A549 (cell line): ENCODE data around the gene ENPP3. TPM values are rescaled to one million over a fixed set of nuclear protein-coding genes. Genes with fewer than 3 reads are reported as not detected.

Experiments
- ATAC-seq, 2 experiments: fragments of 200-7000 bp in 1 of 2; fragments of >200 bp in 1 of 2; cut with Nextera tagmentation in 1 of 2; cut with Tn5 transposase in 1 of 2; 3 replicates each; pipeline versions ENCODE4 v1.8.0 to v1.9.1; 2018 to 2020; ENCODE audit warnings: mild to moderate bottlenecking in 1 of 2, moderate library complexity in 1 of 2
- CTCF ChIA-PET: fragments of 300-600 bp; sonication (Branson Sonifier 250); formaldehyde crosslinking; extraction: SDS; loops from one replicate; lab custom pipeline; 2021; ENCODE audit warnings: antibody characterized with exemption, inconsistent platforms; lab: Yijun Ruan, JAX
- POLR2A ChIA-PET: fragments of 350-600 bp; formaldehyde crosslinking; extraction: SDS; loops from one replicate; lab custom pipeline; 2021; ENCODE audit warnings: antibody characterized with exemption, inconsistent platforms; lab: Yijun Ruan, JAX
- DNase-seq, 2 experiments: peaks; one replicate each; pipeline versions ENCODE4 v3.0.0 to v3.0.0-alpha.2; 2011 to 2016; ENCODE audit warnings: low read depth in 1 of 2, low spot score in 1 of 2
- FAIRE-seq: peaks from 2 replicates; lab custom pipeline; 2011; peaks lifted over from hg19 to GRCh38; lab: Jason Lieb, UNC
- H3K27ac ChIP-seq, 2 experiments: fragments of >200 bp; sonication (Bioruptor Twin); formaldehyde crosslinking; 3 replicates each; pipeline ENCODE4 v1.5.1; 2016 to 2017
- H3K4me1 ChIP-seq: fragments of >200 bp; sonication (Bioruptor Twin); formaldehyde crosslinking; 3 replicates; pipeline ENCODE4 v1.6.1; 2016
- H3K4me2 ChIP-seq: fragments of >200 bp; sonication (Bioruptor Twin); formaldehyde crosslinking; 3 replicates; pipeline ENCODE4 v1.6.1; 2016
- H3K4me3 ChIP-seq: fragments of >200 bp; sonication (Bioruptor Twin); formaldehyde crosslinking; 3 replicates; pipeline ENCODE4 v1.5.1; 2016
- H3K9me3 ChIP-seq: fragments of >200 bp; sonication (Bioruptor Twin); formaldehyde crosslinking; 3 replicates; pipeline ENCODE4 v1.6.1; 2016
- BCL3 ChIP-seq: fragments of >200 bp; sonication (Bioruptor Twin); formaldehyde crosslinking; IDR thresholded peaks from 3 replicates; pipeline ENCODE4 v1.6.1; 2016
- CEBPB ChIP-seq, 2 experiments: fragments of >200 bp in 1 of 2; sonication (Bioruptor Twin) in 1 of 2; formaldehyde crosslinking in 1 of 2; IDR thresholded peaks; 2 replicates each; pipeline ENCODE4 v1.6.1; 2012 to 2016
- CHD2 ChIP-seq: fragments of 150-350 bp; IDR thresholded peaks from 2 replicates; pipeline ENCODE4 v1.6.1; 2014; ENCODE audit warnings: low read length; ENCODE audit not compliant: partially characterized antibody
- EHF ChIP-seq: fragments of 250-450 bp; sonication (Bioruptor Pico); IDR thresholded peaks from 2 replicates; pipeline ENCODE4 v1.5.0; 2020; ENCODE audit warnings: mild to moderate bottlenecking
- ESRRA ChIP-seq: fragments of 150-350 bp; IDR thresholded peaks from 2 replicates; pipeline ENCODE4 v1.6.1; 2014; ENCODE audit warnings: mild to moderate bottlenecking, low read length, borderline replicate concordance
- FOSL2 ChIP-seq, 2 experiments: fragments of 450-650 bp in 1 of 2; fragments of >200 bp in 1 of 2; sonication (Bioruptor Twin) in 1 of 2; formaldehyde crosslinking; IDR thresholded peaks; 2 replicates each; pipeline versions ENCODE4 v1.5.0 to v1.6.1; 2016 to 2020; ENCODE audit warnings: mild to moderate bottlenecking in 1 of 2, moderate library complexity in 1 of 2
- FOXS1 ChIP-seq: fragments of 250-450 bp; sonication (Bioruptor Pico); IDR thresholded peaks from 2 replicates; pipeline ENCODE4 v1.5.0; 2020; ENCODE audit warnings: mild to moderate bottlenecking, moderate library complexity
- HDAC2 ChIP-seq: fragments of 200-600 bp; sonication (generic); IDR thresholded peaks from 2 replicates; pipeline ENCODE4 v1.6.1; 2016
- HES2 ChIP-seq: fragments of >200 bp; sonication (Bioruptor Twin); formaldehyde crosslinking; IDR thresholded peaks from 2 replicates; pipeline ENCODE4 v1.6.1; 2016
- HOXA7 ChIP-seq: fragments of 250-450 bp; sonication (Bioruptor Pico); IDR thresholded peaks from 2 replicates; pipeline ENCODE4 v1.5.0; 2020; ENCODE audit warnings: mild to moderate bottlenecking, moderate library complexity
- JUN ChIP-seq, 2 experiments: fragments of >200 bp; sonication (Bioruptor Twin); formaldehyde crosslinking; IDR thresholded peaks; 2 replicates in 1 of 2; 3 replicates in 1 of 2; pipeline ENCODE4 v1.6.1; 2016 to 2017
- MAZ ChIP-seq: fragments of 150-350 bp; IDR thresholded peaks from 2 replicates; pipeline ENCODE4 v1.6.1; 2014; ENCODE audit warnings: antibody characterized with exemption, low read depth, low read length, borderline replicate concordance
- MYC ChIP-seq: IDR thresholded peaks from 2 replicates; pipeline ENCODE4 v1.6.1; 2012; ENCODE audit warnings: mild to moderate bottlenecking, inconsistent platforms, low read length, improper control_type of control experiment, borderline replicate concordance
- NFE2L2 ChIP-seq: fragments of 150-350 bp; conservative IDR thresholded peaks from 2 replicates; pipeline ENCODE4 v1.6.1; 2014; ENCODE audit warnings: low read length
- NPAS2 ChIP-seq: fragments of 250-450 bp; sonication (Bioruptor Pico); IDR thresholded peaks from 2 replicates; pipeline ENCODE4 v1.8.0; 2022; ENCODE audit warnings: mild to moderate bottlenecking, moderate library complexity, borderline replicate concordance
- NR3C1 ChIP-seq: fragments of >200 bp; sonication (Bioruptor Twin); formaldehyde crosslinking; IDR thresholded peaks from 3 replicates; pipeline ENCODE4 v1.6.1; 2017
- PHF8 ChIP-seq: fragments of 200-600 bp; sonication (generic); IDR thresholded peaks from 2 replicates; pipeline ENCODE4 v1.6.1; 2016; ENCODE audit warnings: low read depth, mild to moderate bottlenecking, antibody characterized with exemption, moderate library complexity, borderline replicate concordance
- REST ChIP-seq: fragments of 200-600 bp; sonication (generic); IDR thresholded peaks from 2 replicates; pipeline ENCODE4 v1.6.1; 2016; ENCODE audit warnings: antibody characterized with exemption, mild to moderate bottlenecking, moderate library complexity
- SMC3 ChIP-seq: fragments of >200 bp; sonication (Bioruptor Twin); formaldehyde crosslinking; IDR thresholded peaks from 3 replicates; pipeline ENCODE4 v1.6.1; 2018; ENCODE audit warnings: inconsistent platforms
- TP53 ChIP-seq: fragments of 250-450 bp; sonication (Bioruptor Pico); IDR thresholded peaks from 2 replicates; pipeline ENCODE4 v1.5.0; 2021; ENCODE audit warnings: mild to moderate bottlenecking, moderate library complexity
- WGBS: methylation state at CpG from one replicate; pipeline ENCODE4 v1.1.6; 2017; ENCODE audit errors: missing lambda C conversion rate; 5-methylcytosine and 5-hydroxymethylcytosine counted together
- polyA plus RNA-seq, 4 experiments: library from polyadenylated mRNA; depleted of rRNA in 3 of 4; stranded (reverse); fragments of >200 nt; fragmentation: RNase III in 1 of 4; extraction: RNeasy Plus Mini Kit Qiagen cat#74134 plus additional on column Dnase treatment in 1 of 4; gene quantifications; 2 replicates in 3 of 4; 3 replicates in 1 of 4; pipeline ENCODE4 v1.2.3, GENCODE V29; 2011 to 2017
- TF ChIP-seq, protein P1 (sequence below): fragments of 250-450 bp; sonication (Bioruptor Pico); IDR thresholded peaks from 2 replicates; pipeline ENCODE4 v1.5.0; 2021; ENCODE audit warnings: mild to moderate bottlenecking, moderate library complexity, borderline replicate concordance
- TF ChIP-seq, protein P2 (sequence below): fragments of 450-650 bp; IDR thresholded peaks from 2 replicates; pipeline ENCODE4 v1.6.1; 2014; ENCODE audit warnings: antibody characterized with exemption
- TF ChIP-seq, protein P3 (sequence below): fragments of 150-350 bp; IDR thresholded peaks from 2 replicates; pipeline ENCODE4 v1.6.1; 2014; ENCODE audit warnings: low read depth, mild to moderate bottlenecking, low read length

ENPP3 gene
- polyA plus RNA-seq, 2 of the 4 experiments (the other 2 are of a cell fraction): not detected

GRCh38 chr6:131727467-131727866 is 90.4 kb downstream of the ENPP3 start:
- Histone ChIP-seq H3K9me3 (no peaks in the 10 kb centered on the region), H3K27ac (no peak overlapping the region), H3K4me1 (no peaks in the 10 kb centered on the region), H3K4me3 (no peak overlapping the region), H3K4me2 (no peak overlapping the region)
- ChIA-PET POLR2A (no interaction called here), CTCF (interaction anchor here (1.0 kb wide), 1 partner anchor 182 kb away, joined by 3 read pairs; no protein-coding TSS in a partner anchor)
- WGBS: 73% methylated on average over 5 of the region's 5 CpGs
- DNase-seq (no peak), ATAC-seq (no peak), FAIRE-seq (no peak)
- TF ChIP-seq PHF8: no peak
- TF ChIP-seq CEBPB (IDR thresholded peaks at IDR 0.05): no peak
- TF ChIP-seq JUN (IDR thresholded peaks at IDR 0.05): no peak
- TF ChIP-seq MYC: no peak
- no peak for TF ChIP-seq ESRRA
- TF ChIP-seq, protein P1, sequence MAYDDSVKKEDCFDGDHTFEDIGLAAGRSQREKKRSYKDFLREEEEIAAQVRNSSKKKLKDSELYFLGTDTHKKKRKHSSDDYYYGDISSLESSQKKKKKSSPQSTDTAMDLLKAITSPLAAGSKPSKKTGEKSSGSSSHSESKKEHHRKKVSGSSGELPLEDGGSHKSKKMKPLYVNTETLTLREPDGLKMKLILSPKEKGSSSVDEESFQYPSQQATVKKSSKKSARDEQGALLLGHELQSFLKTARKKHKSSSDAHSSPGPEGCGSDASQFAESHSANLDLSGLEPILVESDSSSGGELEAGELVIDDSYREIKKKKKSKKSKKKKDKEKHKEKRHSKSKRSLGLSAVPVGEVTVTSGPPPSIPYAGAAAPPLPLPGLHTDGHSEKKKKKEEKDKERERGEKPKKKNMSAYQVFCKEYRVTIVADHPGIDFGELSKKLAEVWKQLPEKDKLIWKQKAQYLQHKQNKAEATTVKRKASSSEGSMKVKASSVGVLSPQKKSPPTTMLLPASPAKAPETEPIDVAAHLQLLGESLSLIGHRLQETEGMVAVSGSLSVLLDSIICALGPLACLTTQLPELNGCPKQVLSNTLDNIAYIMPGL (CRISPR knock-in tag): no peak
- no peak for TF ChIP-seq EHF (CRISPR knock-in tag)
- no peak for TF ChIP-seq REST
- no peak for TF ChIP-seq FOSL2 (IDR thresholded peaks at IDR 0.05)
- no peak for TF ChIP-seq FOSL2 (CRISPR knock-in tag; IDR thresholded peaks at IDR 0.05)
- TF ChIP-seq, protein P2, sequence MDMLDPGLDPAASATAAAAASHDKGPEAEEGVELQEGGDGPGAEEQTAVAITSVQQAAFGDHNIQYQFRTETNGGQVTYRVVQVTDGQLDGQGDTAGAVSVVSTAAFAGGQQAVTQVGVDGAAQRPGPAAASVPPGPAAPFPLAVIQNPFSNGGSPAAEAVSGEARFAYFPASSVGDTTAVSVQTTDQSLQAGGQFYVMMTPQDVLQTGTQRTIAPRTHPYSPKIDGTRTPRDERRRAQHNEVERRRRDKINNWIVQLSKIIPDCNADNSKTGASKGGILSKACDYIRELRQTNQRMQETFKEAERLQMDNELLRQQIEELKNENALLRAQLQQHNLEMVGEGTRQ: no peak
- no peak for TF ChIP-seq MAZ
- no peak for TF ChIP-seq BCL3
- no peak for TF ChIP-seq TP53 (CRISPR knock-in tag)
- TF ChIP-seq NPAS2 (CRISPR knock-in tag): no peak
- TF ChIP-seq HOXA7 (CRISPR knock-in tag): no peak
- TF ChIP-seq HDAC2: no peak

DNA sequence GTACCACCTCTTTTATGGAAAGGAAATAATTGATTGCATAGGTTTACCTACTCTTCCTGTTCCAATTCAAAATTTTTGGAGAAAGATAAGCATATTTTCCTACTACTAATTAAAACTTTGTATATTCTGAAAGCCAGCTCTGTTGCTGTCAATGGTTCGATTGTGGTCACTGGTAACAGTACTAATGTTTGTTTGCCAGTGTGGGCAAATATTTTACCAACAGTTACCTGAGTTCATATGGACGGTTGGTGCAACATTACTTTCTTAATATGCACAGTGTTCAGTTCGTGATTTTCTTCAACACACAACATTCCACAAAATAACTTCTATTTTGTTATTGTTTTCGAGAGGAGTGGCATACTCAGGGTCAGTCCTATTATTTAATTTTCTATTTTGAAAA is 90.8 kb downstream of the ENPP3 start:
- Histone ChIP-seq H3K27ac (no peak overlapping the region), H3K4me1 (no peaks in the 10 kb centered on the region), H3K4me2 (no peak overlapping the region), H3K4me3 (no peak overlapping the region), H3K9me3 (no peaks in the 10 kb centered on the region)
- 22% methylated on average over 4 of the region's 4 CpGs for WGBS
- ChIA-PET POLR2A (no interaction called here), CTCF (interaction anchor here (1.0 kb wide), 1 partner anchor 182 kb away, joined by 3 read pairs; no protein-coding TSS in a partner anchor)
- ATAC-seq (no peak), DNase-seq (no peak), FAIRE-seq (no peak)
- no peak for TF ChIP-seq SMC3
- TF ChIP-seq FOXS1 (CRISPR knock-in tag): no peak
- no peak for TF ChIP-seq NFE2L2
- TF ChIP-seq MAZ: no peak
- no peak for TF ChIP-seq FOSL2 (IDR thresholded peaks at IDR 0.05)
- no peak for TF ChIP-seq FOSL2 (CRISPR knock-in tag; IDR thresholded peaks at IDR 0.05)
- no peak for TF ChIP-seq NR3C1
- TF ChIP-seq BCL3: no peak
- TF ChIP-seq CHD2: no peak
- TF ChIP-seq, protein P3, sequence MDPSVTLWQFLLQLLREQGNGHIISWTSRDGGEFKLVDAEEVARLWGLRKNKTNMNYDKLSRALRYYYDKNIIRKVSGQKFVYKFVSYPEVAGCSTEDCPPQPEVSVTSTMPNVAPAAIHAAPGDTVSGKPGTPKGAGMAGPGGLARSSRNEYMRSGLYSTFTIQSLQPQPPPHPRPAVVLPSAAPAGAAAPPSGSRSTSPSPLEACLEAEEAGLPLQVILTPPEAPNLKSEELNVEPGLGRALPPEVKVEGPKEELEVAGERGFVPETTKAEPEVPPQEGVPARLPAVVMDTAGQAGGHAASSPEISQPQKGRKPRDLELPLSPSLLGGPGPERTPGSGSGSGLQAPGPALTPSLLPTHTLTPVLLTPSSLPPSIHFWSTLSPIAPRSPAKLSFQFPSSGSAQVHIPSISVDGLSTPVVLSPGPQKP: no peak
- TF ChIP-seq HES2: no peak
- TF ChIP-seq CEBPB (IDR thresholded peaks at IDR 0.05): no peak
